Lung (tissue), 12 donors: ENCODE data around the gene DNAJC1. TPM values are rescaled to one million over a fixed set of nuclear protein-coding genes. Genes with fewer than 3 reads are reported as not detected.
"Not testable (repeated sequence)": the region's sequence is repeated elsewhere in the genome, so short reads cannot be mapped to it uniquely, and the experiment has no call there.

ENCODE experiments used
- ATAC-seq: fragments of 200-7000 bp; cut with Tn5 transposase; one replicate; pipeline ENCODE4 v1.9.1; 2020; ENCODE audit warnings: moderate number of reproducible peaks; ENCODE audit not compliant: insufficient read depth, low FRiP score
- DNase-seq, 3 donors: peaks; one replicate each; pipeline ENCODE4 v3.0.0-alpha.2; 2013 to 2017
- H3K27ac ChIP-seq, 2 donors: one replicate each; pipeline ENCODE4 v1.5.1; 2013; ENCODE audit warnings: mild to moderate bottlenecking in 2 of 2, moderate library complexity in 2 of 2, control low read depth in 1 of 2, inconsistent platforms in 1 of 2, low read depth in 1 of 2, low read length in 1 of 2
- H3K27me3 ChIP-seq, 3 donors: one replicate each; pipeline ENCODE4 v1.5.1; 2013; ENCODE audit warnings: low read length in 2 of 3; ENCODE audit not compliant: control insufficient read depth in 3 of 3, insufficient read depth in 3 of 3
- H3K36me3 ChIP-seq, 4 donors: one replicate each; pipeline ENCODE4 v1.5.1; 2013; ENCODE audit warnings: low read length in 4 of 4, mild to moderate bottlenecking in 1 of 4, moderate library complexity in 1 of 4; ENCODE audit not compliant: control insufficient read depth in 4 of 4, insufficient read depth in 4 of 4
- H3K4me1 ChIP-seq, 5 donors: one replicate each; pipeline ENCODE4 v1.5.1; 2013; ENCODE audit warnings: low read length in 5 of 5, mild to moderate bottlenecking in 2 of 5, moderate library complexity in 1 of 5; ENCODE audit not compliant: control insufficient read depth in 5 of 5, insufficient read depth in 5 of 5
- H3K4me3 ChIP-seq: one replicate; pipeline ENCODE4 v1.5.1; 2013; ENCODE audit warnings: mild to moderate bottlenecking, control low read depth, moderate library complexity
- H3K9ac ChIP-seq, 2 donors: one replicate each; pipeline ENCODE4 v1.5.1; 2013; ENCODE audit warnings: low read length in 2 of 2, control low read depth in 1 of 2; ENCODE audit not compliant: insufficient read depth in 1 of 2
- H3K9me3 ChIP-seq, 4 donors: one replicate each; pipeline ENCODE4 v1.5.1; 2013; ENCODE audit warnings: low read length in 3 of 4, mild to moderate bottlenecking in 1 of 4, moderate library complexity in 1 of 4; ENCODE audit not compliant: control insufficient read depth in 4 of 4, insufficient read depth in 3 of 4
- WGBS, 2 donors: extraction: QIAGEN DNeasy Blood & Tissue Kit; methylation state at CpG; one replicate each; pipeline ENCODE4 v1.1.7; 2013; 5-methylcytosine and 5-hydroxymethylcytosine counted together
- polyA plus RNA-seq, 2 donors: library from polyadenylated mRNA; stranded (reverse); fragments of 200-250 nt; gene quantifications; one replicate each; pipeline ENCODE4 v1.2.1, GENCODE V29; 2013
- total RNA-seq, 2 donors: library from RNA; depleted of rRNA in 1 of 2; stranded (reverse); fragments of >200 nt in 1 of 2; gene quantifications; one replicate each; pipeline ENCODE4 v1.2.1, GENCODE V29; 2014 to 2021
- TF ChIP-seq, protein P1 (sequence below): IDR thresholded peaks from 2 replicates; pipeline ENCODE4 v1.5.1; 2012; ENCODE audit warnings: mild to moderate bottlenecking; ENCODE audit errors: control extremely low read depth, extremely low read depth
- donor health status: control.
- donor health status: control.
- donor health status: Bipolar disorder and iron deficiency.
- donor health status: healthy.
- donor health status: DM: yes; HTN: yes; CAD: no.

The DNAJC1 gene
- total and polyA plus RNA-seq, 4 donors = 31.0 to 38.2 (median 35.6) TPM

DNA sequence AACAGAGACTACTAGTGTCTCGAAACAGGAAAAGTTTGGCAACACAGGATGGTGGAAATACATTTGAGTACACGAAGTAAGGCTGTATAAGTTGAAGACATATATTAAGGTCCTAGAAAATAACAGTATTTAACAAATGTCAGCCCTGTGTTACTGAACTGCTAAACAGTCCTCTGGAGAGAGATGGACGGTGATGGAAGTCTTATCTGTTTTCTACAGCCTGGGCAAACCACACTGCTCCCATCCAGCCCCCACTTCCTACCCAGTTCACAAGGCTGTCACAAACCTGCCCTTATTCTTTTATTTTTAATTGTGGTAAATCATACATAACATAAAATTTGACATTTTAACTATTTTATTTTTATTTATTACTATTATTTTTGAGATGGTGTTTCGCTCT lies 179.1 kb downstream of the DNAJC1 start:
- Histone ChIP-seq H3K4me3 (no peak overlapping the region), H3K36me3 (peaks cover 0 to 10% (median 3%) of the 10 kb centered on the region in 4 donors), H3K27ac (no peak overlapping the region), H3K9me3 (peaks cover 0 to 19% (median 10%) of the 10 kb centered on the region in 4 donors), H3K27me3 (no peaks in the 10 kb centered on the region), H3K4me1 (no peaks in the 10 kb centered on the region), H3K9ac (no peak overlapping the region)
- TF ChIP-seq, protein P1, sequence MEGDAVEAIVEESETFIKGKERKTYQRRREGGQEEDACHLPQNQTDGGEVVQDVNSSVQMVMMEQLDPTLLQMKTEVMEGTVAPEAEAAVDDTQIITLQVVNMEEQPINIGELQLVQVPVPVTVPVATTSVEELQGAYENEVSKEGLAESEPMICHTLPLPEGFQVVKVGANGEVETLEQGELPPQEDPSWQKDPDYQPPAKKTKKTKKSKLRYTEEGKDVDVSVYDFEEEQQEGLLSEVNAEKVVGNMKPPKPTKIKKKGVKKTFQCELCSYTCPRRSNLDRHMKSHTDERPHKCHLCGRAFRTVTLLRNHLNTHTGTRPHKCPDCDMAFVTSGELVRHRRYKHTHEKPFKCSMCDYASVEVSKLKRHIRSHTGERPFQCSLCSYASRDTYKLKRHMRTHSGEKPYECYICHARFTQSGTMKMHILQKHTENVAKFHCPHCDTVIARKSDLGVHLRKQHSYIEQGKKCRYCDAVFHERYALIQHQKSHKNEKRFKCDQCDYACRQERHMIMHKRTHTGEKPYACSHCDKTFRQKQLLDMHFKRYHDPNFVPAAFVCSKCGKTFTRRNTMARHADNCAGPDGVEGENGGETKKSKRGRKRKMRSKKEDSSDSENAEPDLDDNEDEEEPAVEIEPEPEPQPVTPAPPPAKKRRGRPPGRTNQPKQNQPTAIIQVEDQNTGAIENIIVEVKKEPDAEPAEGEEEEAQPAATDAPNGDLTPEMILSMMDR = no peak
- ATAC-seq = no peak
- WGBS, 2 donors = 85 to 90% methylated on average over 4 of the region's 4 CpGs
- no peak for DNase-seq

DNA sequence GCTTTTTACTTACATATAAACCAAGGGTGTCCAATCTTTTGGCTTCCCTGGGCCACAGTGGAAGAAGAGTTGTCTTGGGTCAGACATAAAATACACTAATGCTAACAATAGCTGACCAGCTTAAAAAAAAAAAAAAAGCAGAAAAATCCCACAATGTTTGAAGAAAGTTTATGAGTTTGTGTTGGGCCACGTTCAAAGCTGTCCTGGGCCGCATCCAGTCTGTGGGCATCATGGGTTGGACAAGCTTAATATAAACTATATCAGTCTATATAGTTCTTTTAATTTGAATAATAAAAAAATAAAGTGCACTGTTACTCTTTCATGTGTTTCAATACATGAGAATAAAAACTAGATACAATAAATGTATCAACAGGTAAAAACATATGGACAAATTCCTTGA lies 179.9 kb downstream of the DNAJC1 start:
- no peak overlapping the region for H3K4me3 ChIP-seq
- no peak overlapping the region for H3K27ac ChIP-seq
- TF ChIP-seq, protein P1 = no peak
- H3K9ac ChIP-seq = no peak overlapping the region
- H3K4me1 ChIP-seq = no peaks in the 10 kb centered on the region
- ATAC-seq (no peak), DNase-seq (no peak)
- H3K27me3 ChIP-seq = no peaks in the 10 kb centered on the region
- H3K9me3 ChIP-seq = peaks cover 0 to 19% (median 9%) of the 10 kb centered on the region in 4 donors
- peaks cover 0 to 10% (median 3%) of the 10 kb centered on the region in 4 donors for H3K36me3 ChIP-seq
- WGBS, 2 donors = 86 to 91% methylated on average over 2 of the region's 2 CpGs

DNA sequence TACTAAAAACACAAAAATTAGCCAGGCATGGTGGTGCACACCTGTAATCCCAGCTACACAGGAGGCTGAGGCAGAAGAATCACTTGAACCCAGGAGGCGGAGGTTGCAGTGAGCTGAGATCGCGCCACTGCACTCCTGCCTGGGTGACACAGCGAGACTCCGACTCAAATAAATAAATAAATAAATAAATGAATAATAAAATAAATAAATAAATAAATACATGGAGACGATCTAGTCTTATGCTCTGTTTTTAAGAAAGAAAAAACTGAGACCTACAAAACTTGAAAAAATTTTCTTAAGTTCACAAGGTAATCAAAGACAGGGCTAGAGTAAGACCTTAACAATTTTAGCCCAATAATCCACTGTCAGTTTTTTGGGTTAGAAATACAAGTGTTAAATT lies 181.3 kb downstream of the DNAJC1 start:
- H3K4me1 ChIP-seq, DNase-seq, H3K27me3 ChIP-seq, ATAC-seq, H3K4me3 ChIP-seq, H3K9ac ChIP-seq, H3K27ac ChIP-seq, H3K36me3 ChIP-seq: not testable (repeated sequence)
- 98% methylated on average over 6 of the region's 6 CpGs for whole genome bisulfite sequencing, 2 donors
- peaks cover 0 to 13% (median 6%) of the 10 kb centered on the region in 4 donors for H3K9me3 ChIP-seq

DNA sequence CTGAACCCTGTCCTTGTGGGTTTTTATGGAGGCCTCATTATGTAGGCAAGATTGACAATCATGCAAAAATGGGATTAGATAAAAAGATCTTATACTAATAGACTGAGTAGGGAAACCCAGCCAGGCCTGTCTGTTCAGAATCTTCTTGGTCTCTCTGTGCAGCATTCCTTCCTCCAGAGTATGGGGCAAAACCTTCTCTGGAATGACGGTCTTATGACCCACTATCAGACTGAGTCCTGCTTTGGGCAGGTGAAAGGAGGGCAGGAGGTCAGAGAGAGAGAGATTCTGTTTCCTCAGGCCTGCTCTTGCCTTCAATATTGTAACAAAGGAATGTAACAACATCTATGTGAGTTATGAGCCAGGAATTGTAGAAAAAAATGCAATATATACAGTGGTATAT lies 182.6 kb downstream of the DNAJC1 start:
- Histone ChIP-seq H3K27ac (no peak overlapping the region), H3K4me1 (peaks cover 0 to 2% (median 0%) of the 10 kb centered on the region in 5 donors), H3K4me3 (no peak overlapping the region), H3K9me3 (peaks cover 0 to 7% (median 0%) of the 10 kb centered on the region in 4 donors), H3K36me3 (peaks cover 0 to 6% (median 0%) of the 10 kb centered on the region in 4 donors), H3K9ac (no peak overlapping the region), H3K27me3 (no peaks in the 10 kb centered on the region)
- DNase-seq (no peak), ATAC-seq (no peak)
- TF ChIP-seq, protein P1 = no peak
- 82 to 88% methylated on average over 1 of the region's 1 CpG for WGBS, 2 donors

DNA sequence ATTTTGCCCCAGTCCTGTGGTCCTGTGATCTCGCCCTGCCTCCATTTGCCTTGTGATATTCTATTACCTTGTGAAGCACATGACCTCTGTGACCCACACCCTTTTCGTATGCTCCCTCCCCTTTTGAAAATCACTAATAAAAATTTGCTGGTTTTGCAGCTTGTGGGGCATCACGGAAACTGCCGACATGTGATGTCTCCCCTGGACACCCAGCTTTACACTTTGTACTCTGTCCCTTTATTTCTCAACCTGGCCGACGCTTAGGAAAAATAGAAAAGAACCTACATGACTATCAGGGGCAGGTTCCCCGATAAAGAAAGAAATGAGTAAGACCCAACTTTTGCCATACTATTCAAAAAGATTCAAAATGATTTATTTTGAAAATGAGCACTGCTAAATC lies 185.1 kb downstream of the DNAJC1 start:
- H3K9me3 ChIP-seq, H3K4me1 ChIP-seq, H3K27ac ChIP-seq, H3K27me3 ChIP-seq, DNase-seq, H3K36me3 ChIP-seq, H3K9ac ChIP-seq, ATAC-seq, H3K4me3 ChIP-seq: not testable (repeated sequence)
- WGBS, 2 donors = 96 to 98% methylated on average over 7 of the region's 7 CpGs
